Endothelial cell of umbilical vein (primary cell): ENCODE measurements around the gene SOX18. TPM values are rescaled to one million over a fixed set of nuclear protein-coding genes. Genes with fewer than 3 reads are reported as not detected.

Experiments used
- BruUV-seq: library from RNA; stranded (reverse); fragments of 400-500 nt; replicated peaks from 2 replicates; lab custom pipeline; 2021; lab: Mats Ljungman, UMichigan
- CTCF ChIA-PET: fragments of 300-600, 350-600 bp; sonication (Branson Sonifier 250); formaldehyde crosslinking; loops from one replicate; lab custom pipeline; 2021; ENCODE audit warnings: antibody characterized with exemption, inconsistent platforms; lab: Charles Lee
- POLR2A ChIA-PET: fragments of 300-600, 350-600 bp; sonication (Branson Sonifier 250); formaldehyde crosslinking; loops from one replicate; lab custom pipeline; 2021; ENCODE audit warnings: antibody characterized with exemption, inconsistent platforms; lab: Charles Lee
- DNase-seq: peaks from one replicate; pipeline ENCODE4 v3.0.0-alpha.2; 2011; ENCODE audit warnings: low read depth, low spot score
- FAIRE-seq: peaks from 2 replicates; lab custom pipeline; 2011; peaks lifted over from hg19 to GRCh38; lab: Jason Lieb, UNC
- H2AFZ ChIP-seq: 2 replicates; pipeline ENCODE4 v1.6.0; 2012; ENCODE audit warnings: low read depth, low read length, control low read depth, inconsistent platforms
- H3K27ac ChIP-seq: 2 replicates; pipeline ENCODE4 v1.5.1; 2011; ENCODE audit warnings: low read depth, mild to moderate bottlenecking, control low read depth, low read length, moderate library complexity; ENCODE audit not compliant: insufficient read depth
- H3K27me3 ChIP-seq, 2 experiments: 2 replicates each; pipeline versions ENCODE4 v1.6.0 to v1.6.1; 2011; ENCODE audit warnings: low read length in 2 of 2, mixed read lengths in 1 of 2; ENCODE audit not compliant: control insufficient read depth in 2 of 2, insufficient read depth in 2 of 2
- H3K36me3 ChIP-seq, 2 experiments: 2 replicates in 1 of 2; 3 replicates in 1 of 2; pipeline ENCODE4 v1.5.1; 2011; ENCODE audit warnings: low read length in 2 of 2, mild to moderate bottlenecking in 1 of 2, moderate library complexity in 1 of 2; ENCODE audit not compliant: control insufficient read depth in 2 of 2, insufficient read depth in 2 of 2; ENCODE audit errors: extremely low read depth in 1 of 2
- H3K4me1 ChIP-seq: 3 replicates; pipeline ENCODE4 v1.5.1; 2011; ENCODE audit warnings: mild to moderate bottlenecking, low read length; ENCODE audit not compliant: control insufficient read depth, insufficient read depth; ENCODE audit errors: extremely low read depth
- H3K4me2 ChIP-seq: 2 replicates; pipeline ENCODE4 v1.6.1; 2011; ENCODE audit warnings: low read length, control low read depth, mixed read lengths; ENCODE audit not compliant: insufficient read depth
- H3K4me3 ChIP-seq, 3 experiments: fragments of 200-600 bp in 1 of 3; sonication (generic), shearing (Covaris generic) in 1 of 3; replicated peaks in 1 of 3; 2 replicates each; pipeline ENCODE4 v1.5.1; 2011 to 2016; ENCODE audit warnings: control low read depth in 3 of 3, low read length in 3 of 3, mild to moderate bottlenecking in 2 of 3, inconsistent platforms in 1 of 3, low read depth in 1 of 3, moderate library complexity in 1 of 3; ENCODE audit not compliant: insufficient read depth in 1 of 3
- H3K79me2 ChIP-seq: 2 replicates; pipeline ENCODE4 v1.6.0; 2012; ENCODE audit warnings: low read length, inconsistent platforms; ENCODE audit not compliant: control insufficient read depth, insufficient read depth
- H3K9ac ChIP-seq: replicated peaks from 2 replicates; pipeline ENCODE3; 2011; ENCODE audit warnings: low read length, control low read depth; ENCODE audit not compliant: insufficient read depth; ENCODE audit errors: extremely low read depth
- H3K9me1 ChIP-seq: replicated peaks from 3 replicates; pipeline ENCODE4 v1.6.0; 2011; ENCODE audit warnings: mild to moderate bottlenecking, low read length; ENCODE audit not compliant: control insufficient read depth, insufficient read depth; ENCODE audit errors: extremely low read depth
- H3K9me3 ChIP-seq: replicated peaks from 2 replicates; pipeline ENCODE4 v1.5.1; 2012; ENCODE audit warnings: low read length, inconsistent platforms; ENCODE audit not compliant: control insufficient read depth, insufficient read depth
- H4K20me1 ChIP-seq: replicated peaks from 2 replicates; pipeline ENCODE3; 2011; ENCODE audit warnings: mild to moderate bottlenecking, low read length; ENCODE audit not compliant: control insufficient read depth, insufficient read depth; ENCODE audit errors: extremely low read depth
- EZH2 ChIP-seq: IDR thresholded peaks from 2 replicates; pipeline ENCODE4 v1.6.1; 2012; ENCODE audit warnings: borderline replicate concordance, low read depth, mild to moderate bottlenecking, moderate library complexity, low read length, inconsistent platforms; ENCODE audit not compliant: severe bottlenecking
- FOS ChIP-seq: IDR thresholded peaks from 2 replicates; pipeline ENCODE4 v1.6.1; 2011; ENCODE audit warnings: mild to moderate bottlenecking, low read length, moderate library complexity, borderline replicate concordance; ENCODE audit not compliant: insufficient read depth
- GATA2 ChIP-seq: IDR thresholded peaks from 2 replicates; pipeline ENCODE4 v1.7.0; 2011; ENCODE audit warnings: low read depth, mild to moderate bottlenecking, moderate library complexity, mixed read lengths, low read length; ENCODE audit not compliant: insufficient read length, insufficient read depth
- JUN ChIP-seq: IDR thresholded peaks from 2 replicates; pipeline ENCODE4 v1.6.1; 2011; ENCODE audit warnings: borderline replicate concordance, low read depth; ENCODE audit not compliant: insufficient read length, insufficient read depth
- MYC ChIP-seq: IDR thresholded peaks from one replicate; pipeline ENCODE4 v1.6.1; 2011; ENCODE audit warnings: mild to moderate bottlenecking, low read depth, low read length
- POLR2A ChIP-seq: IDR thresholded peaks from 2 replicates; pipeline ENCODE4 v1.6.1; 2012; ENCODE audit warnings: low read depth, mild to moderate bottlenecking, control low read depth, low read length
- POLR2AphosphoS5 ChIP-seq: IDR thresholded peaks from 2 replicates; pipeline ENCODE4 v1.6.1; 2012; ENCODE audit warnings: low read depth, mild to moderate bottlenecking, control low read depth, low read length, moderate library complexity; ENCODE audit not compliant: insufficient read depth
- dilution Hi-C: fragments of 300-500 bp; cut with MboI; formaldehyde crosslinking; loops from one replicate; pipeline ENCODE4 v1.15.0; 2019; ENCODE audit warnings: low sequenced_read_pairs; ENCODE audit not compliant: extremely low pct_ligation_motif_present
- intact Hi-C: fragments of 100-400 bp; cut with micrococcal nuclease; formaldehyde crosslinking; loops from one replicate; pipeline ENCODE4 v1.10.0; 2022
- polyA plus RNA-seq, 4 experiments: library from polyadenylated mRNA; depleted of rRNA in 3 of 4; stranded (reverse) in 3 of 4; unstranded in 1 of 4; fragments of >200 nt; gene quantifications; 2 replicates each; pipeline versions ENCODE4 v1.2.1 to v1.2.3, GENCODE V29; 2011 to 2012; ENCODE audit warnings: missing spikeins in 1 of 4
- total RNA-seq: library from RNA; stranded (reverse); gene quantifications from 2 replicates; pipeline ENCODE4 v1.2.3, GENCODE V29; 2021
- TF ChIP-seq, protein P1 (sequence below): IDR thresholded peaks from 2 replicates; pipeline ENCODE4 v1.6.1; 2011; ENCODE audit not compliant: insufficient read depth, insufficient read length
- TF ChIP-seq, protein P2 (sequence below), 2 donors: IDR thresholded peaks; 1 replicate in 1 of 2; 2 replicates in 1 of 2; pipeline ENCODE4 v1.5.1; 2011; ENCODE audit warnings: low read length in 2 of 2, mild to moderate bottlenecking in 2 of 2, moderate library complexity in 2 of 2, control low read depth in 1 of 2, inconsistent platforms in 1 of 2, low read depth in 1 of 2; ENCODE audit not compliant: insufficient read depth in 1 of 2; ENCODE audit errors: extremely low read depth in 1 of 2

Gene SOX18
- total and polyA plus RNA-seq, 2 donors (not counting 3 experiments of a cell fraction or from before 2014, with no cell fraction given), result 20.9 to 175 TPM

DNA sequence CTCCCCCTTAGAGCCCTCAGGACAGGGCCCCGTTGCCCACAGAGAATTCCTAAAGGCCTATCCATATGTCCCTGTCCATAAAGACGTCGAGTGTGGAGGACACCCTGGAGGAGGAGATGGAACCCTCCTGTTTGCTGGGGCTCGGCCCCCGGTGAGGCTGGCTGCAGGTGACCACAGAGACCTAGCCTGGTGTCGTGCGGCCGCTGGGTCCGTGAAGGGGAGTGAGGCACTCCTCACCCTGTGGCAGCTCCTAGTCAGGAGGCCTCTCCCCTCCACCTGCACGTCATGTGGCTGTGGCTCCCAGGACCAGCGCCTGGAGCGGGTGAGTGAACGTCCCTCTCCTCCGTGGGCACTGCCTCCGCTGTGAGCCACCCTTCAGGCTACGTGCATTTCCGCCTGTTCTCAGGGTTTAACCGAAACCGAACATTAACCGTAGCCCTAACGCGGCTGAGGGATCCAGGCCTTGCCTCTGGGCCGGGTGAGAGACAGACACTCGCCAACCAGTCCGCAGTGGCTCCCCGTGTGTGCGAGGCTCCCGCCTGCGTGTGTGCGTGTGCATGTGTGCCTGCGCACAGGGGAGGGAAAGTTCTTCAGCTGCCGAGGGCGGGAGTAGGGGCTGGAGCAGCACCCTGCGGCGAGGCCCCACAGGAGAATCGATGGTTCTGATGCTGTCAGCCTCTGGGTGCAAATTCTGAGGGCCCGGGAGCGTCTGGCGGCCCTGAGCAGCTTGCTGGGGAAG lies 7.6 kb upstream of the SOX18 start:
- no peak overlapping the region for H3K4me2 ChIP-seq
- no peaks in the 10 kb centered on the region for H3K27me3 ChIP-seq
- peak overlapping the region; percentile 59 for H2AFZ ChIP-seq
- H3K4me3 ChIP-seq, result no peak overlapping the region
- ChIA-PET CTCF (interaction anchor here (0.6 to 15.2 kb wide), 18 partner anchors 8 to 748 kb away, joined by 3 to 412 read pairs (median 5); partner anchors contain the start of genes C20orf204, OPRL1, PRPF6 and PTK6), POLR2A (interaction anchor here (0.7 to 1.9 kb wide), 4 partner anchors 10 to 77 kb away, joined by 3 to 9 read pairs (median 4); no protein-coding TSS in a partner anchor)
- H3K9me3 ChIP-seq, result no peaks in the 10 kb centered on the region
- H3K27ac ChIP-seq, result peak overlapping the region; percentile 40
- DNase-seq, result peak; percentile 60
- TF ChIP-seq POLR2AphosphoS5, result no peak
- TF ChIP-seq, protein P1, sequence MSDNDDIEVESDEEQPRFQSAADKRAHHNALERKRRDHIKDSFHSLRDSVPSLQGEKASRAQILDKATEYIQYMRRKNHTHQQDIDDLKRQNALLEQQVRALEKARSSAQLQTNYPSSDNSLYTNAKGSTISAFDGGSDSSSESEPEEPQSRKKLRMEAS, result no peak
- TF ChIP-seq JUN, result no peak
- no peak for TF ChIP-seq MYC
- TF ChIP-seq EZH2, result no peak
- TF ChIP-seq FOS, result no peak
- no peak for TF ChIP-seq POLR2A
- TF ChIP-seq GATA2, result no peak
- TF ChIP-seq, protein P2, sequence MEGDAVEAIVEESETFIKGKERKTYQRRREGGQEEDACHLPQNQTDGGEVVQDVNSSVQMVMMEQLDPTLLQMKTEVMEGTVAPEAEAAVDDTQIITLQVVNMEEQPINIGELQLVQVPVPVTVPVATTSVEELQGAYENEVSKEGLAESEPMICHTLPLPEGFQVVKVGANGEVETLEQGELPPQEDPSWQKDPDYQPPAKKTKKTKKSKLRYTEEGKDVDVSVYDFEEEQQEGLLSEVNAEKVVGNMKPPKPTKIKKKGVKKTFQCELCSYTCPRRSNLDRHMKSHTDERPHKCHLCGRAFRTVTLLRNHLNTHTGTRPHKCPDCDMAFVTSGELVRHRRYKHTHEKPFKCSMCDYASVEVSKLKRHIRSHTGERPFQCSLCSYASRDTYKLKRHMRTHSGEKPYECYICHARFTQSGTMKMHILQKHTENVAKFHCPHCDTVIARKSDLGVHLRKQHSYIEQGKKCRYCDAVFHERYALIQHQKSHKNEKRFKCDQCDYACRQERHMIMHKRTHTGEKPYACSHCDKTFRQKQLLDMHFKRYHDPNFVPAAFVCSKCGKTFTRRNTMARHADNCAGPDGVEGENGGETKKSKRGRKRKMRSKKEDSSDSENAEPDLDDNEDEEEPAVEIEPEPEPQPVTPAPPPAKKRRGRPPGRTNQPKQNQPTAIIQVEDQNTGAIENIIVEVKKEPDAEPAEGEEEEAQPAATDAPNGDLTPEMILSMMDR (IDR thresholded peaks at IDR 0.05; ENCODE audit: extremely low read depth in 1 of 2, insufficient read depth in 1 of 2, low read depth in 1 of 2, low read length in 2 of 2), result no peak
- peaks cover 56% of the 10 kb centered on the region for H3K4me1 ChIP-seq
- no peaks in the 10 kb centered on the region for H3K79me2 ChIP-seq
- H3K9me1 ChIP-seq, result no peaks in the 10 kb centered on the region
- peak overlapping the region; percentile 5 for H3K9ac ChIP-seq
- H4K20me1 ChIP-seq, result no peaks in the 10 kb centered on the region
- BruUV-seq, result no TSS peak
- dilution Hi-C loops (no loop called here), intact Hi-C loops (loop anchor here (1.0 to 10.0 kb wide), 5 partner anchors 18 to 518 kb away; partner anchors contain the start of genes DNAJC5, PRPF6 and UCKL1)
- no peaks in the 10 kb centered on the region for H3K36me3 ChIP-seq
- no peak for FAIRE-seq
